Measurements from ENCODE around the gene HEYL.

GRCh38 chr1:39625009-39625408, 14.4 kb downstream of the HEYL start:
- TF ChIP-seq CTCF (IDR thresholded peaks at IDR 0.05) (no peak), POLR2A (IDR thresholded peaks at IDR 0.05) (no peak)

All from thyroid gland (tissue), 4 donors.